Panc1 (cell line): ENCODE data around the gene PEF1. TPM values are rescaled to one million over a fixed set of nuclear protein-coding genes. Genes with fewer than 3 reads are reported as not detected.

Source experiments
- ATAC-seq: fragments of 200-7000 bp; cut with Tn5 transposase; 2 replicates; pipeline ENCODE4 v1.9.1; 2020; ENCODE audit warnings: mild to moderate bottlenecking, moderate library complexity
- BruUV-seq: library from RNA; stranded (reverse); fragments of 400-500 nt; replicated peaks from 2 replicates; lab custom pipeline; 2021; lab: Mats Ljungman, UMichigan
- CTCF ChIA-PET: fragments of 300-600 bp; sonication (Branson Sonifier 250); formaldehyde crosslinking; loops from one replicate; lab custom pipeline; 2022; ENCODE audit warnings: antibody characterized with exemption; lab: Charles Lee
- POLR2A ChIA-PET: fragments of 300-600 bp; sonication (Branson Sonifier 250); formaldehyde crosslinking; loops from one replicate; lab custom pipeline; 2022; ENCODE audit warnings: antibody characterized with exemption; lab: Charles Lee
- DNase-seq: peaks from one replicate; pipeline ENCODE4 v3.0.0-alpha.2; 2010; ENCODE audit warnings: low read depth, low spot score
- H3K27ac ChIP-seq: 2 replicates; pipeline ENCODE4 v1.5.1; 2011; ENCODE audit warnings: mild to moderate bottlenecking, low read length, inconsistent platforms
- H3K27me3 ChIP-seq: fragments of 200-500 bp; sonication (Bioruptor generic); 2 replicates; pipeline ENCODE4 v1.6.0; 2014; ENCODE audit warnings: low read length, inconsistent platforms; ENCODE audit not compliant: control insufficient read depth, insufficient read depth
- H3K36me3 ChIP-seq: fragments of 200-500 bp; sonication (Bioruptor generic); 2 replicates; pipeline ENCODE4 v1.5.1; 2014; ENCODE audit warnings: inconsistent platforms, mild to moderate bottlenecking, low read length, moderate library complexity; ENCODE audit not compliant: control insufficient read depth, insufficient read depth
- H3K4me1 ChIP-seq: 2 replicates; pipeline ENCODE4 v1.5.1; 2011; ENCODE audit warnings: inconsistent platforms, mild to moderate bottlenecking, low read length, moderate library complexity; ENCODE audit not compliant: control insufficient read depth, insufficient read depth
- H3K4me3 ChIP-seq, 2 experiments: 2 replicates each; pipeline ENCODE4 v1.5.1; 2011 to 2012; ENCODE audit warnings: low read depth in 2 of 2, low read length in 2 of 2, mild to moderate bottlenecking in 2 of 2, inconsistent platforms in 1 of 2, moderate library complexity in 1 of 2
- H3K9me3 ChIP-seq: fragments of 200-500 bp; sonication (Bioruptor generic); 2 replicates; pipeline ENCODE4 v1.5.1; 2014; ENCODE audit warnings: low read depth, mild to moderate bottlenecking, inconsistent platforms, low read length, moderate library complexity; ENCODE audit not compliant: control insufficient read depth, insufficient read depth
- POLR2AphosphoS5 ChIP-seq: IDR thresholded peaks from 2 replicates; pipeline ENCODE4 v1.6.1; 2012; ENCODE audit warnings: mild to moderate bottlenecking, low read depth, low read length, moderate library complexity
- SIN3A ChIP-seq: IDR thresholded peaks from 2 replicates; pipeline ENCODE4 v1.6.1; 2012; ENCODE audit warnings: low read depth, mild to moderate bottlenecking, low read length, moderate library complexity, borderline replicate concordance; ENCODE audit not compliant: insufficient read depth
- TCF7L2 ChIP-seq: IDR thresholded peaks from 2 replicates; pipeline ENCODE4 v1.6.1; 2011; ENCODE audit warnings: mild to moderate bottlenecking, low read depth, low read length, inconsistent platforms
- in situ Hi-C: cut with HindIII; loops from 2 replicates; pipeline ENCODE4 v1.10.0; 2016; ENCODE audit warnings: low sequenced_read_pairs, low pct_unique_long_range_greater_than_20kb
- intact Hi-C: fragments of 100-400 bp; cut with micrococcal nuclease; formaldehyde crosslinking; loops from one replicate; pipeline ENCODE4 v1.10.0; 2022; ENCODE audit not compliant: unreplicated experiment
- total RNA-seq: library from RNA; stranded (reverse); gene quantifications from one replicate; pipeline ENCODE4 v1.2.1, GENCODE V29; 2021; ENCODE audit not compliant: unreplicated experiment
- TF ChIP-seq, protein P1 (sequence below), 2 experiments: IDR thresholded peaks; 2 replicates each; pipeline ENCODE4 v1.6.1; 2011 to 2012; ENCODE audit warnings: low read depth in 2 of 2, control low read depth in 1 of 2, low read length in 1 of 2, mild to moderate bottlenecking in 1 of 2, moderate library complexity in 1 of 2; ENCODE audit not compliant: insufficient read depth in 1 of 2
- TF ChIP-seq, protein P2 (sequence below): fragments of 450-650 bp; IDR thresholded peaks from 2 replicates; pipeline ENCODE4 v1.5.1; 2017; ENCODE audit warnings: mild to moderate bottlenecking

Gene PEF1
- total RNA-seq, 1 experiment from 2014 or later = 58.4 TPM

DNA sequence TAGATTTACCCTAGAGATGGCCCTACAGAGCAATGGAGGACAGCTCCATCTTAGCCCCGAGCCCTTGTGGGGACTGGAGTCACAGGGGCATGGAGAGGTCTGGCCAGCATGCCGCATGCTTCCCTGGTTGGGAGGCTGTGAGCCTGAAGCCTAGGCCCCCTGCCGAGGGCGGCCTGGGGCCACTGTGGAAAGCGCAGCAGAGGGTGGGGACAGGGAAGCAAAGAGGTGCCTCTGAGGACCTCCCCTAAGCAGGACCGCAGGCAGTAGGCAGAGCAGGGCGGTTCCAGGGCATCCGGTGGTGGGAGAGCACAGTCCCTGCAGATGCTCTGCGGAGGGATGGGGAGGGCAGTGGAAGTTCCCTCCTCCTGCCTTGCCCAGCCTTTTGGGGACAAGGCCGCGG is 26.5 kb upstream of the PEF1 start:
- TF ChIP-seq SIN3A (no peak), POLR2AphosphoS5 (no peak)
- TF ChIP-seq, protein P1, sequence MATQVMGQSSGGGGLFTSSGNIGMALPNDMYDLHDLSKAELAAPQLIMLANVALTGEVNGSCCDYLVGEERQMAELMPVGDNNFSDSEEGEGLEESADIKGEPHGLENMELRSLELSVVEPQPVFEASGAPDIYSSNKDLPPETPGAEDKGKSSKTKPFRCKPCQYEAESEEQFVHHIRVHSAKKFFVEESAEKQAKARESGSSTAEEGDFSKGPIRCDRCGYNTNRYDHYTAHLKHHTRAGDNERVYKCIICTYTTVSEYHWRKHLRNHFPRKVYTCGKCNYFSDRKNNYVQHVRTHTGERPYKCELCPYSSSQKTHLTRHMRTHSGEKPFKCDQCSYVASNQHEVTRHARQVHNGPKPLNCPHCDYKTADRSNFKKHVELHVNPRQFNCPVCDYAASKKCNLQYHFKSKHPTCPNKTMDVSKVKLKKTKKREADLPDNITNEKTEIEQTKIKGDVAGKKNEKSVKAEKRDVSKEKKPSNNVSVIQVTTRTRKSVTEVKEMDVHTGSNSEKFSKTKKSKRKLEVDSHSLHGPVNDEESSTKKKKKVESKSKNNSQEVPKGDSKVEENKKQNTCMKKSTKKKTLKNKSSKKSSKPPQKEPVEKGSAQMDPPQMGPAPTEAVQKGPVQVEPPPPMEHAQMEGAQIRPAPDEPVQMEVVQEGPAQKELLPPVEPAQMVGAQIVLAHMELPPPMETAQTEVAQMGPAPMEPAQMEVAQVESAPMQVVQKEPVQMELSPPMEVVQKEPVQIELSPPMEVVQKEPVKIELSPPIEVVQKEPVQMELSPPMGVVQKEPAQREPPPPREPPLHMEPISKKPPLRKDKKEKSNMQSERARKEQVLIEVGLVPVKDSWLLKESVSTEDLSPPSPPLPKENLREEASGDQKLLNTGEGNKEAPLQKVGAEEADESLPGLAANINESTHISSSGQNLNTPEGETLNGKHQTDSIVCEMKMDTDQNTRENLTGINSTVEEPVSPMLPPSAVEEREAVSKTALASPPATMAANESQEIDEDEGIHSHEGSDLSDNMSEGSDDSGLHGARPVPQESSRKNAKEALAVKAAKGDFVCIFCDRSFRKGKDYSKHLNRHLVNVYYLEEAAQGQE (IDR thresholded peaks at IDR 0.05; ENCODE audit: insufficient read depth in 1 of 2, low read depth in 2 of 2, low read length in 1 of 2) = no peak
- DNase-seq (no peak), ATAC-seq (no peak)
- BruUV-seq = no TSS peak
- H3K36me3 ChIP-seq = no peaks in the 10 kb centered on the region
- H3K27me3 ChIP-seq = no peaks in the 10 kb centered on the region
- intact Hi-C loops (no loop called here), in situ Hi-C loops (no loop called here)
- H3K4me1 ChIP-seq = peaks cover 31% of the 10 kb centered on the region
- ChIA-PET CTCF (no interaction called here), POLR2A (interaction anchor here (0.7 kb wide), 1 partner anchor 74 kb away, joined by 3 read pairs; no protein-coding TSS in a partner anchor)
- no peak overlapping the region for H3K4me3 ChIP-seq
- H3K27ac ChIP-seq = no peak overlapping the region
- no peaks in the 10 kb centered on the region for H3K9me3 ChIP-seq

DNA sequence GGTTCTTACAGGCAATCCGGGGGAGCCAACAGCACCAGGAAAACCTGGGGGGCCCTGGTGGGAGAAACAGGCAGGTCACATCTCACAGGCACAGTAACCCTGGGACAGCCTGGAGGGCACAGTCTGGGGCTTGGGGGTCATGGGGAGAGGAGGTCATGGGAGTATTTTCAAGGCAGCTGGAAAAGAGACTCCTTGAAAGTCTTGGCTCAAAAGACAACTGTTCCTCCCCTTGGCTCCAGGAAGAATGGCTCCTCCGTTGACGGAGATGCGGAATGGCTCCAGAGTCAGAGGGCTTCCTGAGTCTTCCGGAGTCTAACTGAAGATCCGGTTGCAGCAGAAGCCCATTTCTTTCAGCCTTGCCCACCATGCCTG is 25.9 kb upstream of the PEF1 start:
- DNase-seq (no peak), ATAC-seq (no peak)
- POLR2A ChIA-PET = interaction anchor here (0.7 kb wide), 1 partner anchor 75 kb away, joined by 3 read pairs; no protein-coding TSS in a partner anchor
- Histone ChIP-seq H3K27me3 (no peaks in the 10 kb centered on the region), H3K4me1 (peaks cover 36% of the 10 kb centered on the region), H3K27ac (peak overlapping the region; percentile 52; the same call in 1 of the 2 replicates), H3K36me3 (no peaks in the 10 kb centered on the region), H3K4me3 (peak overlapping the region in 1 of 2 experiments; percentile 24; a peak in 1 of 4 replicates), H3K9me3 (no peaks in the 10 kb centered on the region)
- in situ Hi-C loops = no loop called here
- intact Hi-C loops = no loop called here
- BruUV-seq = no TSS peak
- CTCF ChIA-PET = interaction anchor here (1.0 kb wide), 1 partner anchor 45 kb away, joined by 5 read pairs; no protein-coding TSS in a partner anchor
- TF ChIP-seq SIN3A (no peak), TCF7L2 (no peak), POLR2AphosphoS5 (no peak)
- TF ChIP-seq, protein P2, sequence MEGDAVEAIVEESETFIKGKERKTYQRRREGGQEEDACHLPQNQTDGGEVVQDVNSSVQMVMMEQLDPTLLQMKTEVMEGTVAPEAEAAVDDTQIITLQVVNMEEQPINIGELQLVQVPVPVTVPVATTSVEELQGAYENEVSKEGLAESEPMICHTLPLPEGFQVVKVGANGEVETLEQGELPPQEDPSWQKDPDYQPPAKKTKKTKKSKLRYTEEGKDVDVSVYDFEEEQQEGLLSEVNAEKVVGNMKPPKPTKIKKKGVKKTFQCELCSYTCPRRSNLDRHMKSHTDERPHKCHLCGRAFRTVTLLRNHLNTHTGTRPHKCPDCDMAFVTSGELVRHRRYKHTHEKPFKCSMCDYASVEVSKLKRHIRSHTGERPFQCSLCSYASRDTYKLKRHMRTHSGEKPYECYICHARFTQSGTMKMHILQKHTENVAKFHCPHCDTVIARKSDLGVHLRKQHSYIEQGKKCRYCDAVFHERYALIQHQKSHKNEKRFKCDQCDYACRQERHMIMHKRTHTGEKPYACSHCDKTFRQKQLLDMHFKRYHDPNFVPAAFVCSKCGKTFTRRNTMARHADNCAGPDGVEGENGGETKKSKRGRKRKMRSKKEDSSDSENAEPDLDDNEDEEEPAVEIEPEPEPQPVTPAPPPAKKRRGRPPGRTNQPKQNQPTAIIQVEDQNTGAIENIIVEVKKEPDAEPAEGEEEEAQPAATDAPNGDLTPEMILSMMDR = no peak
- TF ChIP-seq, protein P1 (IDR thresholded peaks at IDR 0.05; ENCODE audit: insufficient read depth in 1 of 2, low read depth in 2 of 2, low read length in 1 of 2) = no peak
